Activated naive CD4-positive, alpha-beta T cell treated with anti-CD3 and anti-CD28 coated beads for 36 hours (primary cell): ENCODE data around the gene ASB7. TPM values are rescaled to one million over a fixed set of nuclear protein-coding genes. Genes with fewer than 3 reads are reported as not detected.

Experiments
- CTCF ChIA-PET: fragments of 350-600 bp; sonication (Branson Sonifier 250); formaldehyde crosslinking; loops from one replicate; lab custom pipeline; 2021; ENCODE audit warnings: antibody characterized with exemption; lab: Charles Lee
- DNase-seq: peaks from one replicate; pipeline ENCODE4 v3.0.0-alpha.2; 2020
- H3K27ac Mint-ChIP-seq: one replicate; pipeline ENCODE4 v1.8.0; 2021; ENCODE audit warnings: mild to moderate bottlenecking, mixed read lengths
- H3K27me3 Mint-ChIP-seq: one replicate; pipeline ENCODE4 v1.8.0; 2021; ENCODE audit warnings: low read depth, mixed read lengths
- H3K36me3 Mint-ChIP-seq: one replicate; pipeline ENCODE4 v1.8.0; 2021; ENCODE audit warnings: low read depth, mixed read lengths
- H3K4me1 Mint-ChIP-seq: one replicate; pipeline ENCODE4 v1.8.0; 2021; ENCODE audit warnings: low read depth, mixed read lengths
- H3K4me3 Mint-ChIP-seq: one replicate; pipeline ENCODE4 v1.8.0; 2021; ENCODE audit warnings: mild to moderate bottlenecking, moderate library complexity, mixed read lengths
- H3K9me3 Mint-ChIP-seq: one replicate; pipeline ENCODE4 v1.8.0; 2021; ENCODE audit warnings: mixed read lengths
- intact Hi-C: fragments of 100-400 bp; cut with micrococcal nuclease; formaldehyde crosslinking; loops from one replicate; pipeline ENCODE4 v1.15.1; 2023
- total RNA-seq, 2 experiments: library from RNA; stranded (reverse); gene quantifications; one replicate each; pipeline ENCODE4 v1.2.3, GENCODE V29; 2021

ASB7 gene
- total RNA-seq, 2 experiments from 2014 or later, result 15.6 to 16.8 TPM

DNA sequence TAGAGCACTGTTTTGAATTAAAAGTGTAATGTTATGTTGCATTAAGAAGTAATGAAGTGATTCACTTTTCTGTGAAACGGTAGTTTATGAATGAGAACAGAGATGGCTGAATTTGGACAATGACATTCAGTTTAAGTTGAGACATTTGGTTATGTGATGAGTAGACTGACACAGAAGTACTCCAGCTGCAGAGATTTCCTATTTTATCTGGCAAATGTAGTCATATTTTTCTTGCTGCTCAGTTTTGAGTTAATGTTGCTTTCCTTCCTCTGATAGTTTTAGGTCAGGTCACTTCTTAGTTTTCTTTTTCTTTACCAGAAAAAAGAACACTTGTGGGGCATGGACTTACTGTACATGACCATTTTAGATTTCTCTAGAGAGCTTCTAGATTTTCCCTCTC is 51.2 kb downstream of the ASB7 start:
- CTCF ChIA-PET, result no interaction called here

DNA sequence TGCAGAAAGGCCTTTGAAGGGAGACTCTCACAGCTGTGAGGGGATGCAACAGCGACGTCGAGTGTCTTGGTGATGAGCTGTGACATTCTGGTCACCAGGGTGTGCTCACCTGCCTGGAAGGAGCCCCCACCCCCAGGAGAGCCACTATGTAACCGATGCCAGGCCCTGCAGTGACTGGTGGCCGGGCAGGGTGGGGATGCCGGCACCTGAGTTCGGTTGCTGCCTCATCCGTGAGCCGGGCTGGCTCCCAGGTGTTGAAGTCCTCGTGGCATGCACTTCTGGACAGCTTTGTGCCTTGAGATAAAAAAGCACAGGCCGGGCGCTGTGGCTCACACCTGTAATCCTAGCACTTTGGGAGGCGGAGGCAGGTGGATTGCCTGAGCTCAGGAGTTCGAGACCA is 56.5 kb downstream of the ASB7 start:
- intact Hi-C loops, result no loop called here
- Mint-ChIP-seq H3K27ac (no peak overlapping the region), H3K4me3 (no peak overlapping the region), H3K9me3 (no peaks in the 10 kb centered on the region), H3K36me3 (no peaks in the 10 kb centered on the region), H3K4me1 (no peaks in the 10 kb centered on the region), H3K27me3 (no peaks in the 10 kb centered on the region)
- CTCF ChIA-PET, result no interaction called here
- DNase-seq, result no peak

More for the DNA sequence above, 51.2 kb downstream of the ASB7 start:
- Mint-ChIP-seq H3K4me3 (no peak overlapping the region), H3K27ac (no peak overlapping the region), H3K36me3 (no peaks in the 10 kb centered on the region), H3K4me1 (no peaks in the 10 kb centered on the region), H3K27me3 (no peaks in the 10 kb centered on the region), H3K9me3 (no peaks in the 10 kb centered on the region)
- DNase-seq, result no peak
- intact Hi-C loops, result no loop called here

DNA sequence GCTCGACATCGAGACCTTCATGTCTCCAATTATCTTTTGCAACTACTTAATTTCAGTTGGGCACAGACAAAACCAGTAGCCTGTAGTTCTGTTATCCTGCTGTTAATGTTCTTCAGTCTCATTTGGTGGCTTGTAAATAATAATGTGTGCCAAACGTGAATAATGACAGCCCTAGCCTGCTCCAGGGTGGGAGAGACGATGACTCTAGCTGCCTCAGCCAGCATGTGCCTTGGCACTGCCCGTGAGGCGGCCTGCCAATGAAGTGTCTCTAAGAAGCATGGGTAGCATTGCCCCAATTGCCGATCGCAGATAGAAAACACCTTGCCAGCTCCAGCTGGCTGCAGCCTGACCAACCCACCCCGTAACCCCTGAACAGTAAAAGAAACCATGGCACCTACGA is 58.8 kb downstream of the ASB7 start:
- no peaks in the 10 kb centered on the region for H3K9me3 Mint-ChIP-seq
- H3K4me1 Mint-ChIP-seq, result no peaks in the 10 kb centered on the region
- H3K27me3 Mint-ChIP-seq, result peaks cover 4% of the 10 kb centered on the region
- CTCF ChIA-PET, result no interaction called here
- no peak for DNase-seq
- no peak overlapping the region for H3K27ac Mint-ChIP-seq
- no peak overlapping the region for H3K4me3 Mint-ChIP-seq
- intact Hi-C loops, result no loop called here
- H3K36me3 Mint-ChIP-seq, result no peaks in the 10 kb centered on the region

DNA sequence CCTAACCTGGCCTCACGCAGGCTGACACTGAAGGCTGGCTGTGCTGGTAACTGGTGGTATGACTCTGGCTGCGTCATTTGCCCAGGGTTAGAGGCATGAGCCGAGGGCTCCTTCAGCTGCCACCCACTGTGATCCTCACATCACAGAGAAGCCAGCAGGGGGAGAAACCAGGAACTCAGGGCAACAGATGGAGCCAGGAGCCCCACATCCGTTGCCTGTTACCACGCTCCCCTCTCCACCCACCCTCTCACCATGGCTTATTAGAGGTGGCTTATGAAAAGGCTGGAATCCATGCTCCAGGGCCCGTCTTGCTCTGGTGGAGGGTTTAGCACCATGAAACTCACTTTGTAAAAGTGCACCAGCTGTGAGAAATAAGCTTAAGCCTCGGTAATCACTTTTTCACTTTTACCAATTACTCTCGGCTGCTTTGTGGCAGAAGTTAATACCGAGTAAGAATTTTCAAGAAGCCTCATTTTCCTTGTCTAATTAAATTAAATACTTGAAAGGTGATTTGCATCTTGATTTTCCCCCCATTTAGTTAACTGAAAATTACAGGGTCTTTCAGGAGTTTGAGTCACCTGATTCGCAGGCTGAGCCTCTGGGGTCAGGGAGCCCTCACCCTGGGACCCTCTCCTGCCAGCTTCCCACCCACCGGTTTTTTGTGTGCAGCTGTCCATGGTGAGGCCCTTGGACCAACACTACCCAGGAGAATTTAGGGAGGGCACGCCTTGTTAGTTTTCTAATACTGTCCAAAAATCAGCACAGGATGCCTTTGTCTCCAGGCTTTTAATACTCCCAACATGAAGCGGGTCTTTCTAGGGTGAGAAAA is 60.9 kb downstream of the ASB7 start:
- H3K4me3 Mint-ChIP-seq, result no peak overlapping the region
- no peak for DNase-seq
- H3K27ac Mint-ChIP-seq, result no peak overlapping the region
- H3K36me3 Mint-ChIP-seq, result no peaks in the 10 kb centered on the region
- intact Hi-C loops, result no loop called here
- H3K9me3 Mint-ChIP-seq, result no peaks in the 10 kb centered on the region
- H3K27me3 Mint-ChIP-seq, result peaks cover 4% of the 10 kb centered on the region
- CTCF ChIA-PET, result no interaction called here
- H3K4me1 Mint-ChIP-seq, result no peaks in the 10 kb centered on the region

DNA sequence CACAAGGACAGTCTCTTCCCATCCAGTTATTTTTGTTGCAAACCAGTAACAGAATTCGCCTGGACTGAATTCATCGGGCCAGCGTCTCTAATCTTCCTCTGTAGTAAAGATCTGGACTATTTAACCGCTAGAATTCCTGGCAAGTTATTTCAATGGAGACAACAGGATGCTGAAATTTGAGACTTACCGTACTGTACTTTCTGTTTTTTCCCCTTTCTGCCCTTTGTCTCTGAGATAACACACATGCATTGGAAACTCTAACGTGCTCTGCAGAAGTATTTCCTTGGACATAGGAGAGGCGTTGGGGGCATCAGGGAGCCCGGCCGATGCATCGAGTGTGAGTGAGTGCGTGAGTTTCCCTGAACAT is 61.5 kb downstream of the ASB7 start:
- Mint-ChIP-seq H3K9me3 (no peaks in the 10 kb centered on the region), H3K36me3 (no peaks in the 10 kb centered on the region), H3K4me1 (no peaks in the 10 kb centered on the region), H3K4me3 (no peak overlapping the region), H3K27me3 (peaks cover 4% of the 10 kb centered on the region), H3K27ac (no peak overlapping the region)
- CTCF ChIA-PET, result no interaction called here
- DNase-seq, result no peak
- intact Hi-C loops, result no loop called here

DNA sequence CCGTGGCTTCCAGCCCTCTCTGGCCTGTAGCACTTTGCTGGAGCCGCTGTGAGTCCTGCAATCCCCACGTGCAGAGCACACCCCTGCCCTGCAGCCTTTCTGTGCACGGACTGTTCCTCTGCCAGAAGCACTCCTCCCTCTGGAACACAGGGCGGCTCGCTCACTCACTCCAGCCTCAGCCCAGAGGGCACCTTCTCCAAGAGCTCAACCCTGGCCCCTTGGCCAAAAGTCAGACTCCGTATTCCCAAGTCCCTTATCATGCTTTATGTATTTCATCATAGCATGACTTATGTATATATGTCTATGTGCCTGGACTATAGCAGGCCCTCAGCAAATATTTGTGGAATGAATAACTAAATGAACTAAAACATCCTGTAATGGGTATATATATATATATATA is 63.2 kb downstream of the ASB7 start:
- peaks cover 4% of the 10 kb centered on the region for H3K27me3 Mint-ChIP-seq
- CTCF ChIA-PET, result no interaction called here
- no peaks in the 10 kb centered on the region for H3K36me3 Mint-ChIP-seq
- no peaks in the 10 kb centered on the region for H3K4me1 Mint-ChIP-seq
- intact Hi-C loops, result no loop called here
- H3K27ac Mint-ChIP-seq, result no peak overlapping the region
- no peaks in the 10 kb centered on the region for H3K9me3 Mint-ChIP-seq
- DNase-seq, result no peak
- no peak overlapping the region for H3K4me3 Mint-ChIP-seq

DNA sequence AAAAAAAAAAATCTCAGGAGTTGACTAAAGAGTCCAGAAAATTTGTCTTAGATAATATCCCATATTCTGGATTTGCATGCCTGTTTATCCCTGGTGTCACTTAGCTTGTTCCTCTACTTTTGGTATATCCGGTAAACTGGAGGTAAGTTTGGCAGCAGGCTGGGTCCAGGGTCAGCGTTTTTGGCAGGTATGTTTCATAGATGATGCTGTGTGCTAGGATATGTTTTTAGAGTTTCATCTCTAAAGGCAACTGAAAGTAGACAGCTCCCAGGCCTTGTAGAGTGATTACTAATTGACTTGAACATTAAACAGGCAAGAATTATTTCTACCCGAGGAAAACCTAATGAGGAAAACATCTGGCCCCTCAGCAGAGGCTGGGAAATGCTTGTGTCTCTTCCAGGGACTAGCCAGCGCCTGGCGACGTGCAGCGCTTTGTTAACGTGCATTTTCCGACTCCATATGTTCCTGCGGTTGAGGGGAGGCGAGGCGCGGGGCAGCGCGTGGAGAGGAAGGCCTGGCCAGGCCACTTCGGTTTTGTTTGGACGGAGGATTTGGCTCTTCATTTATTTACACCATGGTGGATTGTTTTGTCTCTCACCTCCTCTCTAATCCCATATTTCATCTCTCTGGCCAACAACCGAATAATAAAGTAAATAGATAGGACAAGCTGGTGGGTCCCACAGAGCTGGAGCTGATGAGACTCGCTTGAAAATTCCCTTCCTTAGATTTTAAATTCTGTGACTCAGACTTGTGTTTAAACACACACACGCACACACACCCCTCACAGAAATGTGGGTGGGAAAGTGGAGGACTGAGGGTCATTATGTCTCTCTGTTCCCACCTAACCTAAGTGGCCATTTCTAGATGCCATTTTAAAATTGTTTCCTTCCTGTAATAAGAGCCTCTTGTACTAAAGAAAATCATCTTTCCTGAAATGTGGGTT is 65.3 kb downstream of the ASB7 start:
- Mint-ChIP-seq H3K4me3 (no peak overlapping the region), H3K27me3 (peaks cover 4% of the 10 kb centered on the region), H3K4me1 (no peaks in the 10 kb centered on the region), H3K9me3 (no peaks in the 10 kb centered on the region), H3K27ac (no peak overlapping the region), H3K36me3 (no peaks in the 10 kb centered on the region)
- intact Hi-C loops, result no loop called here
- CTCF ChIA-PET, result no interaction called here
- DNase-seq, result no peak

DNA sequence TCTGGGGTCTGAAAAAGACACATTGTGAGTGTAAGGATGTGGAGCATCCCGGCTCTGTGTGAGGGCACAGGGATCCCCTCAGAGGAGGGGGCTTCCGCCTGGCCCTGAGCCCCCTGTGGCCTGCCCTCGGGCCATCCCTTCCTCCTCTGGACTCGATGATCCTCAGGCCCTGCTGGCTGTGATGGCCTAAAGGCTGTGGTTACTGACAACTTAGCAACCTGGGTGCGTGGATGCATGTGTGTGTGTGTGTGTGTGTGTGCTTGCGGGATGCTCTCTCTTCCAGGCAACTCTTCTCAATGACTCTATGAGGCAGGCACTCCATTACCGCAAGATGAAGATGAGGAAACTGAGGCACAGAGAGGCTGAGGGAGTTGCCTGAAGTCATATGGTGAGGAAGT is 66.0 kb downstream of the ASB7 start:
- no peak overlapping the region for H3K27ac Mint-ChIP-seq
- H3K36me3 Mint-ChIP-seq, result no peaks in the 10 kb centered on the region
- H3K27me3 Mint-ChIP-seq, result peaks cover 4% of the 10 kb centered on the region
- H3K4me1 Mint-ChIP-seq, result no peaks in the 10 kb centered on the region
- CTCF ChIA-PET, result no interaction called here
- DNase-seq, result no peak
- intact Hi-C loops, result no loop called here
- H3K9me3 Mint-ChIP-seq, result no peaks in the 10 kb centered on the region
- H3K4me3 Mint-ChIP-seq, result no peak overlapping the region

DNA sequence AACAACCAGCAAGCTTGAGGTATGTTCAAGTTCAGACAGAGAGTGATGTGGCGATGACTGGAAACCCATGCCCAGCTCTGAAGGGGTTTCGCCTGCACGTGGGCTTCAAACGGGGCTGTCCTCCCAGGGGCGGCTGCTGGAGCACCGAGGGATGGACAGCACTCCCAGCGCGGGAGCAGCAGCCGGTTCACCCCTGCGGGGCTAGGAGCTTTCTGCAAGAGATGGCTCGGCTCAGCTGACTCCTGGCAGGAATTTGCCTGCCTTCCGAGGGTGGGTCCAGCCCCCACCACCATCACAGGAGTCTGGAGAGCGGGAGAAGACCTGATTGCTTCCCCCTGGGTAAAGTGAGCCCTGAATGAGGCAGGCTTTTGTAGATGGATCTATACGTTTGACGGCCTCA is 66.9 kb downstream of the ASB7 start:
- intact Hi-C loops, result no loop called here
- Mint-ChIP-seq H3K4me1 (no peaks in the 10 kb centered on the region), H3K4me3 (no peak overlapping the region), H3K9me3 (no peaks in the 10 kb centered on the region), H3K27ac (no peak overlapping the region), H3K36me3 (no peaks in the 10 kb centered on the region), H3K27me3 (peaks cover 4% of the 10 kb centered on the region)
- CTCF ChIA-PET, result no interaction called here
- no peak for DNase-seq

DNA sequence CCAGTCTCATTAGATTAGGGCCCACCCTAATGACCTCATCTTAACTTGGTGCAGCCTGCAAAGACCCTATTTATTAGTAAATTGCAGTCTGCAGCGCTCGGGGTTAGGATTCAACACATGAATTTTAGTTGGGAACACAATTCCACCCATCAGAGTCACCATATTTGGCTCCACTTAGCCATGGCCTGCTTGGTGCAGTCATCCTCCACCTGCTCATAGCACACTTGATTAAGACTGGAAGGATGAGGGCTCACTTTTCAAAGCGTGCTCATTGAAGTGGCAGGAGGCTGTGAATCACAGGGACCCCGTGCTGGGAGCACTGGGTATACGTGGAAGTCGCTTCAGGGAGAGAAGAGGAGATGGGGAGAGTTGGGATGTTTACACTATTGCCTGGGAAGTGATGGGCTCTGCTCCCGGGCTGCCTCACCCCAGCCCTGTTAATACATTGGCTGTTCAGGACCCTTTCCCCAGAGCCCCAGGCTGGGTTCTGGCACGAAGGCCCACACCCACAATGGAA is 68.2 kb downstream of the ASB7 start:
- peaks cover 1% of the 10 kb centered on the region for H3K27me3 Mint-ChIP-seq
- H3K36me3 Mint-ChIP-seq, result no peaks in the 10 kb centered on the region
- H3K4me3 Mint-ChIP-seq, result no peak overlapping the region
- intact Hi-C loops, result loop anchor here (5.0 kb wide), 1 partner anchor 337 kb away; no protein-coding TSS in a partner anchor
- CTCF ChIA-PET, result no interaction called here
- no peaks in the 10 kb centered on the region for H3K4me1 Mint-ChIP-seq
- H3K27ac Mint-ChIP-seq, result no peak overlapping the region
- peaks cover 4% of the 10 kb centered on the region for H3K9me3 Mint-ChIP-seq
- DNase-seq, result no peak

DNA sequence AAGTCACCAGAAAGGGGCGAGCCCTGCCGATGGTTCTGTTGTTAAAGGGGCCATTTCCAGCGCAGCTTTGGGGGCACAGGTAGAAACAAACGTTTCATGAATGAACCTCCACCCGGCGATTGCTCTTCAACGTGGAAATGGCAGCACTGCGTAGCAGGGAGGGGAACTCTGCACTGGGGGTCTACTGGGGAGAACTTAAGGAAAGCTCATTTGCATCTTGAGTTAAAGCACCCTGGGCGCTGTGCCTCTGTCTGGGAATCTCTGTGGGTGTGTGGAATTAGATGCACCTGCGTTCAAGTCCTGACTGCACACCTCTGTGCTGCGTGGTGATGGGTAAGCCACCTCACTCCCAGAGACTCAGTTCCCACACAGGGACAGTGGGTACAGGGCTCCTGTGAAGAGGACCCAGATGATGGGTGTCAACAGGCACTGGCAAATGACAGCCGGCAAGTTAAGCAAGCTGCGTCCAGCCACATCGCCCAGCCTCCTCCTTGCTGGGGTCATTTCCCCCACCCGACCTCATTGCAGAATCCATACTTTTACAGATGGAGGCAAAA is 68.8 kb downstream of the ASB7 start:
- intact Hi-C loops, result loop anchor here (5.0 kb wide), 1 partner anchor 336 kb away; no protein-coding TSS in a partner anchor
- Mint-ChIP-seq H3K27ac (no peak overlapping the region), H3K9me3 (peaks cover 4% of the 10 kb centered on the region), H3K36me3 (no peaks in the 10 kb centered on the region), H3K27me3 (no peaks in the 10 kb centered on the region), H3K4me1 (no peaks in the 10 kb centered on the region), H3K4me3 (no peak overlapping the region)
- DNase-seq, result no peak
- CTCF ChIA-PET, result no interaction called here

DNA sequence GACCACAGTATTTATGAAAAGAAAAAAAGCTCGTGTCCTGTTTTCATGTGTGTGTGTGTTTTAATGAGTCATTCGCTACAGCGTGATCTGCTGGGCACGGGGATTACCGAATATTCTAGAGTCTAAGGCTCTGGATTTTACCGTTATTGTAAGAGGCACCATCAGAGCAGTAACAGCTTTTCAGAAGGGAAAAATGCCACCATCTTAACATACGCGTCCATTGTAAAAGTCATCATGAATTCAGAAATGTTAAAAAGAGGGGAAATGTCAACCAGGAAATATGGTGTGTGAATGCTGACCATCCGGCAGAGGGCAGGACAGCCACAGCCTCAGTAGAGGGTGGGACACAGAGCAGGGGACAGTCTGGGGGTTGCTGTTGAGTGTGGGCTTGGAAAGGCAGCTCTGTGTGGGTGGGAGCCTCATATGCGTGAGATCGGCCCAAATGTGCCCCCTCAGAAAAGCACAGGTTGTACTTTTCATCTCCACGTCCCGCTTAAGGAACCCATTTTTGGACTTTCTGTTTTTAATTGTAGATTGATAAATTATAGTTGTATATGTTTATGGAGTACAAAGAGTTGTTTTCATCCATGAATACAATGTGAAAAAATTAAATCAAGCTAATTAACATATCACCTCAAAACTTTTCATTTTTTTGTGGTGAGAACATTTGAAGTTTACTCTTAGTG is 69.6 kb downstream of the ASB7 start:
- no peak for DNase-seq
- H3K4me3 Mint-ChIP-seq, result no peak overlapping the region
- H3K9me3 Mint-ChIP-seq, result peaks cover 4% of the 10 kb centered on the region
- no peaks in the 10 kb centered on the region for H3K36me3 Mint-ChIP-seq
- CTCF ChIA-PET, result no interaction called here
- no peak overlapping the region for H3K27ac Mint-ChIP-seq
- no peaks in the 10 kb centered on the region for H3K4me1 Mint-ChIP-seq
- intact Hi-C loops, result loop anchor here (5.0 kb wide), 1 partner anchor 335 kb away; no protein-coding TSS in a partner anchor
- no peaks in the 10 kb centered on the region for H3K27me3 Mint-ChIP-seq
